AG04449 (cell line): ENCODE measurements around the gene SLC6A3.
"Not testable (repeated sequence)": the region's sequence is repeated elsewhere in the genome, so short reads cannot be mapped to it uniquely, and the experiment has no call there.

ENCODE experiments used
- CTCF ChIA-PET: fragments of 350-600 bp; formaldehyde crosslinking; extraction: SDS; loops from one replicate; lab custom pipeline; 2021; ENCODE audit warnings: antibody characterized with exemption; lab: Yijun Ruan, JAX
- POLR2A ChIA-PET: fragments of 400-600, 350-600 bp; formaldehyde crosslinking; extraction: SDS; loops from one replicate; lab custom pipeline; 2020; ENCODE audit warnings: antibody characterized with exemption, inconsistent platforms; lab: Yijun Ruan, JAX
- DNase-seq: peaks from one replicate; pipeline ENCODE4 v3.0.0-alpha.2; 2010; ENCODE audit warnings: low read depth, low spot score
- H3K4me3 ChIP-seq: 2 replicates; pipeline ENCODE4 v1.5.1; 2011; ENCODE audit warnings: low read depth, mild to moderate bottlenecking, control low read depth, low read length
- CTCF ChIP-seq: IDR thresholded peaks from one replicate; pipeline ENCODE4 v1.5.1; 2011; ENCODE audit warnings: mild to moderate bottlenecking, moderate library complexity, low read length, control low read depth, inconsistent platforms; ENCODE audit not compliant: insufficient read depth; ENCODE audit errors: missing control alignments

The SLC6A3 gene

GRCh38 chr5:1363160-1363559 is 82.1 kb downstream of the SLC6A3 start:
- CTCF ChIA-PET, result interaction anchor here (1.6 kb wide), 1 partner anchor 195 kb away, joined by 3 read pairs; no protein-coding TSS in a partner anchor

GRCh38 chr5:1362242-1363015 is 82.8 kb downstream of the SLC6A3 start:
- CTCF ChIA-PET, result interaction anchor here (1.0 to 1.6 kb wide), 2 partner anchors 18 to 194 kb away, joined by 3 read pairs; no protein-coding TSS in a partner anchor
- H3K4me3 ChIP-seq, result no peak overlapping the region
- no peak for DNase-seq
- TF ChIP-seq CTCF, result no peak
- POLR2A ChIA-PET, result no interaction called here

More at GRCh38 chr5:1363160-1363559, 82.1 kb downstream of the SLC6A3 start:
- no peak overlapping the region for H3K4me3 ChIP-seq
- no peak for DNase-seq
- POLR2A ChIA-PET, result no interaction called here
- no peak for TF ChIP-seq CTCF

- no peak for TF ChIP-seq CTCF
- no peak overlapping the region for H3K4me3 ChIP-seq
- CTCF ChIA-PET, result no interaction called here
- DNase-seq, result no peak
- POLR2A ChIA-PET, result no interaction called here
Measured at GRCh38 chr5:1360861-1361260, 84.4 kb downstream of the SLC6A3 start.

- DNase-seq, POLR2A ChIA-PET, H3K4me3 ChIP-seq, CTCF ChIA-PET: not testable (repeated sequence)
Measured at GRCh38 chr5:1360367-1360766, 84.9 kb downstream of the SLC6A3 start.

GRCh38 chr5:1359713-1360112 is 85.5 kb downstream of the SLC6A3 start:
- no peak for TF ChIP-seq CTCF
- DNase-seq, result no peak
- H3K4me3 ChIP-seq, result no peak overlapping the region
- ChIA-PET CTCF (no interaction called here), POLR2A (no interaction called here)

GRCh38 chr5:1359031-1359645 is 86.1 kb downstream of the SLC6A3 start:
- CTCF ChIA-PET, result no interaction called here
- no peak for DNase-seq
- no peak overlapping the region for H3K4me3 ChIP-seq
- POLR2A ChIA-PET, result no interaction called here
- no peak for TF ChIP-seq CTCF
